Chondrocyte (in vitro differentiated cells): ENCODE measurements around the gene SMIM41. TPM values are rescaled to one million over a fixed set of nuclear protein-coding genes. Genes with fewer than 3 reads are reported as not detected.

Experiments used
- DNase-seq: peaks from one replicate; pipeline ENCODE4 v3.0.0; 2021; ENCODE audit warnings: mixed read lengths, low spot score
- H3K27ac Mint-ChIP-seq: one replicate; pipeline ENCODE4 v1.8.0; 2021; ENCODE audit warnings: mild to moderate bottlenecking, moderate library complexity, mixed read lengths; ENCODE audit not compliant: unreplicated experiment
- H3K27me3 Mint-ChIP-seq: 2 replicates; pipeline ENCODE4 v1.8.0; 2021; ENCODE audit warnings: low read depth, mixed read lengths
- H3K36me3 Mint-ChIP-seq: 2 replicates; pipeline ENCODE4 v1.8.0; 2021; ENCODE audit warnings: low read depth, mixed read lengths
- H3K4me1 Mint-ChIP-seq: 2 replicates; pipeline ENCODE4 v1.8.0; 2021; ENCODE audit warnings: low read depth, mild to moderate bottlenecking, mixed read lengths
- H3K4me3 Mint-ChIP-seq: one replicate; pipeline ENCODE4 v1.8.0; 2021; ENCODE audit warnings: mild to moderate bottlenecking, moderate library complexity, mixed read lengths; ENCODE audit not compliant: unreplicated experiment
- H3K9me3 Mint-ChIP-seq: 2 replicates; pipeline ENCODE4 v1.8.0; 2021; ENCODE audit warnings: low read depth, mixed read lengths
- CTCF ChIP-seq: fragments of 200-600 bp; sonication (generic); IDR thresholded peaks from 2 replicates; pipeline ENCODE4 v1.5.0; 2021; ENCODE audit warnings: antibody characterized with exemption, mild to moderate bottlenecking, moderate library complexity
- total RNA-seq: library from RNA; stranded (reverse); gene quantifications from 3 replicates; pipeline ENCODE4 v1.2.1, GENCODE V29; 2021

SMIM41 gene
- total RNA-seq, 1 donor from 2014 or later = not detected

DNA sequence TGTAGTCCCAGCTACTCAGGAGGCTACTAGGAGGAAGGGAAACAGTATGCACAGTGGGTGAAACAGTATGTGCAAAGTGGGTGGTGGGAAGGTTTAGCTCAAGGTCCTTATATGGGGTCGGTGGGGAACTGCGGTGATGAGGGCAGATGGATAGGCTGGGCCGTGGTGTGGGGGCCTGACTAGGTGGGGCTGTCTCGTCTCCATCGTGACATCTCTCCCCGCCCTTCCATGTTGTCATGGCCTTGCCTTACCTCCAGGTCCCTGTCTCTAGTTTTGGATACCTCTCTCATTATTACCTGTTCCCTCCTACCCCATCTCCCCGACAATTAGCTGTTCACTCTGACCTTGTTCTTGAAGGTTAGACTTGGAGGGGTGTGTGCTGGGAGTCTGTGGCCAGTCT is 32.6 kb upstream of the SMIM41 start:
- peaks cover 2% of the 10 kb centered on the region for H3K36me3 Mint-ChIP-seq
- H3K27me3 Mint-ChIP-seq = no peaks in the 10 kb centered on the region
- H3K27ac Mint-ChIP-seq = no peak overlapping the region

DNA sequence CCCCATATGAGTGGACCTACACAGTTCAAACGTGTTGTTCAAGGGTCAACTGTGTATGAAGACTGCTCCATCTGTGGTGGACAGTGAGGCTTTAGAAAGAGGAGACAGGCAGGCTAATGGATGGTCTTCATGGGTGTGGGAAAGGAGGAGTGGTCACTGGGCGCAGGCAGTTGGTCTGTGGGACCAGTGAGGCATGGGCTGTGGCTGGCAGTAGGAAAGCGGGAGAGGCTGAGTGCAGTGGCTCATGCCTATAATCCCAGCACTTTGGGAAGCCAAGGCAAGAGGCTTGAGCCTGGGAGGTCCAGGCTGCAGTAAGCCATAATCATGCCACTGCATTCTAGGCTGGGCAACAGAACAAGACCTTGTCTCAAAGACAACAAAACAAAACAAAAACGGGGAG is 30.2 kb upstream of the SMIM41 start:
- DNase-seq = no peak
- Mint-ChIP-seq H3K27ac (no peak overlapping the region), H3K9me3 (no peaks in the 10 kb centered on the region), H3K36me3 (no peaks in the 10 kb centered on the region), H3K4me3 (peak overlapping the region; percentile 38), H3K4me1 (peaks cover 25% of the 10 kb centered on the region), H3K27me3 (no peaks in the 10 kb centered on the region)
- TF ChIP-seq CTCF = no peak

More for the DNA sequence above, 32.6 kb upstream of the SMIM41 start:
- Mint-ChIP-seq H3K9me3 (no peaks in the 10 kb centered on the region), H3K4me1 (peaks cover 23% of the 10 kb centered on the region), H3K4me3 (no peak overlapping the region)
- DNase-seq = no peak
- no peak for TF ChIP-seq CTCF

- no peaks in the 10 kb centered on the region for H3K36me3 Mint-ChIP-seq
- H3K4me1 Mint-ChIP-seq = peaks cover 25% of the 10 kb centered on the region
- TF ChIP-seq CTCF = no peak
- H3K4me3 Mint-ChIP-seq = peak overlapping the region; percentile 38
- H3K27me3 Mint-ChIP-seq = no peaks in the 10 kb centered on the region
- H3K27ac Mint-ChIP-seq = no peak overlapping the region
- DNase-seq = no peak
- H3K9me3 Mint-ChIP-seq = no peaks in the 10 kb centered on the region
Measured at GRCh38 chr12:52049688-52050087, 29.8 kb upstream of the SMIM41 start.

GRCh38 chr12:52050116-52050757 is 29.3 kb upstream of the SMIM41 start:
- no peak for TF ChIP-seq CTCF
- Mint-ChIP-seq H3K4me3 (peak overlapping the region; percentile 73), H3K27me3 (no peaks in the 10 kb centered on the region), H3K9me3 (no peaks in the 10 kb centered on the region), H3K27ac (peak overlapping the region; percentile 89), H3K36me3 (no peaks in the 10 kb centered on the region), H3K4me1 (peaks cover 25% of the 10 kb centered on the region)
- DNase-seq = no peak

GRCh38 chr12:52050758-52051541 is 28.6 kb upstream of the SMIM41 start, which contains the start of gene NR4A1:
Gene NR4A1 (plus strand): TSS chr12:52051442. CDS start chr12:52054329, 2,887 bp downstream.
- DNase-seq = no peak
- Mint-ChIP-seq H3K36me3 (no peaks in the 10 kb centered on the region), H3K4me1 (peaks cover 25% of the 10 kb centered on the region), H3K9me3 (no peaks in the 10 kb centered on the region), H3K27me3 (no peaks in the 10 kb centered on the region), H3K27ac (peak within 1 kb of the TSS; percentile 89), H3K4me3 (peak within 1 kb of the TSS; percentile 73)
- TF ChIP-seq CTCF = peak; percentile 48
